Frontal cortex (tissue), 4 donors: ENCODE results near the gene NAT10. TPM values are rescaled to one million over a fixed set of nuclear protein-coding genes. Genes with fewer than 3 reads are reported as not detected.
A peak's percentile ranks its signal among the peaks of the same experiment; 100 is the strongest.
"Not testable (repeated sequence)": the region's sequence is repeated elsewhere in the genome, so short reads cannot be mapped to it uniquely, and the experiment has no call there.

Experiments
- DNase-seq, 2 donors: peaks; one replicate each; pipeline ENCODE4 v3.0.0; 2012; ENCODE audit warnings: low spot score in 2 of 2
- FAIRE-seq: peaks from 2 replicates; lab custom pipeline; 2012; peaks lifted over from hg19 to GRCh38; lab: Jason Lieb, UNC
- total RNA-seq: library from RNA; depleted of rRNA; stranded (reverse); fragments of >200 nt; gene quantifications from one replicate; pipeline ENCODE4 v1.2.3, GENCODE V29; 2014
- donor health status: control.
- donor health status: control.
- donor health status: control.

Gene NAT10
- 14.7 TPM for total RNA-seq

- no peak for FAIRE-seq
- DNase-seq: peak; percentile 62 to 81
These were observed at the start of gene NAT10 for GRCh38 chr11:34105079-34105956. TSS of gene NAT10 (plus strand) at chr11:34105629. CDS start at chr11:34108226, 2,597 bp downstream.

DNA sequence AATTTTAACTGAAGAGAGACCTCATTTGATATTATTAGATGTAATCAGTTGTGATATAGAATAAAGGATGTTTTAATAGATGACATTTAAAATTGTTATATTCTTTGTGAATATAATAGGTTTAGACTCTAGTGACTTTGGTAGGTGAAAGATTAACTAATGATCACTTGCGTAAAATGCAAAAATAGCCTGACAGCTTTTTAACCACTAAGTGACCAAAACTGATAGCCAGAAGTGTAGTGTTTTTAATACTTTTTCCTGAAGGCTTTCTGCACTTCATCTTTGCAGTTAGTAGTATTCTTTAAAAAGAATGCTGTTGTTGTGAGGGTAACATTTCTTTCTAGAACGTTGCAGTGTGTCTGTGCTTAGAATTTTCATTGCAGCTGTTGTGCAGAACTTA, 48.8 kb upstream of the NAT10 start:
- FAIRE-seq (no peak), DNase-seq (no peak)

DNA sequence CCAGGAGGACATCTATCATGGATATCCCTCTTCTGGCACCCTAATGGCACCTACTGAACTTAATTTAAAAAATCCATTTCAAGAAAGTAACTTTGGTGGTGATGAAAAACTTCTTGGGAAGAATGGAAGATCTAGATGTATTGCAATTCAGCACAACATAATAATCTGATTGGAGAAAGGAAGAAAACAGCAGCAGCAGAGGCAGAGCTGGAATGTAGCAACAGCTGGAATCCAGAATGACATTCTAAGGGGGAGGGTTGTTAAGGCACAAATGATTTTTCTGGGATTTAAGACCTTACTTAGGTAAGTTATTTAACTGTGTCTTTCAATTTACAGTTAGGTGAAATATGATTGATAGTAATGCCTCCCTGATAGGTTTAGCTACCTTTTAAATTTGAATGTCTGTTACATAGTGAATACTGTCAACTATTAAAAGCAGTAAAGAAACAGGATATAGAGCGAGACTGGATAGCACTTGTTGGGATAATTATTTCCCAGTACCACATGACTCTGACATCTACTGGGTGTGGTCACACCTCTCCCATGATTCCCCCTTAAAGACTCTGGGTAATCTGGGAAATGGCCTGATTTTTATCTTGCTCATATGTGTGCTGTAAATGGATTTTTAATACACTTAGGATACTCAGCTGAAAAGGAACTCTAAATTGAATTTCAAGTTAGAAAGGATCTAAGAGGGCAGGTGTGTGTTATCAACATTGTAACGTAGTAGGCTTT, 42.2 kb upstream of the NAT10 start:
- DNase-seq: no peak
- FAIRE-seq: no peak

DNA sequence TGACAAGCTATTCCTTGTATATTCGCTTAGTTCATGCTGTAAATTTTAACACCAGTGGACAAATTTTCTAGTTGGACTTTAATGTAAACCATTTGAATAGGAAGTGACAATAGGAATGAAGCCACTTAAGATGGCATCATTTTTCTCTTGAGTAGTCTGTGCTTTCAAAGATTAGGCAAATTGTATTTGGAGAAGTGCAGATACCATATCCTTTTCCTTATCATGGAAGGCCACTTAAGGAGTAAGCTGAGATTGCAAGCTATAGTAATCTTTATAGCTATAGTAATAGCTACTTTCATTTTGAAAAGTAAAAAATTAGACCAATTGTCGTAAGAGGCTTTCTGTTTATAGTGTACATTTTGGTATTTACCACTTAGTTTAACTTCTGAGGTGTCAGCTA, 41.1 kb upstream of the NAT10 start:
- DNase-seq (no peak), FAIRE-seq (no peak)

- DNase-seq: no peak
- FAIRE-seq: no peak
These were observed 39.8 kb upstream of the NAT10 start for GRCh38 chr11:34065505-34066203.

- not testable (repeated sequence) for DNase-seq, FAIRE-seq
These were observed 38.7 kb upstream of the NAT10 start for GRCh38 chr11:34066766-34067165.

GRCh38 chr11:34067383-34068065, 37.9 kb upstream of the NAT10 start:
- DNase-seq: no peak
- no peak for FAIRE-seq

DNA sequence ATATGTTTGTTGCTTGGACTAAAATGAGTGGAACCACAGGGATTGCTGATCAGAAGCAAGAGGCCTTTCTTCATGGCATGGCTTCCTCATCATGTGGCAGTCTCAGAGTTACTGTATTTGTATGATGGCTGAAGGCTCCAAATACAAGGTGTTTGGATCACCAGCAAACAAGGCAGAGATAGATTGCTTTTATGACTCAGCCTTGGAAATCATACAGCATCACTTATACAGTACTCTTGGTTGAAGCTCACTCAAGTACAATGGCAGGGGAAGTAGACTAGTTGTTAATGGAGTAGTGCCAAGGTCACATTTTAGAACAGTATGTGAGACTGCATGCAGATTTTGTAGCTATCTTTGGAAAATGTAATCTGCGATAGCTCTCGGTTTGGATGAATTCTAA, 37.3 kb upstream of the NAT10 start:
- DNase-seq (peak in 1 of 2 donors; percentile 24), FAIRE-seq (no peak)

- DNase-seq, FAIRE-seq: not testable (repeated sequence)
These were observed 34.1 kb upstream of the NAT10 start for GRCh38 chr11:34071306-34071705.

DNA sequence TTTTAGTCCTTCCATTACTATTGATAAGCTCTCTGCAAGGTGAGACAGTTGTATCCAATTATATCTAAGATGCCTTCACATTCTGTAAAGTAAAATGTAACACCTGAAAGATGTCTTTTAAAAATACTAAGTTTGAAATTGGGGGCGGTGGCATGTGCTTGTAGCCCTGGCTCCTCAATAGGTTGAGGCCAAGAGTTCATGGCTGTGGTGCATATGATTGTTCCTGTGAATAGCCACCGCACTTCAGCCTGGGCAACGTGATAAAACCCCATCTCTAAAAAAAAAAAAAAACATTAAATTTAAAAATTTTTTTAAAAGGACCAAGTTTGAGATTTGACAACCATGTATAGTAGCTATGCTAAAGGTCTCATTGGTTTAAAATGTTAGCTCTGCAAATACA, 33.4 kb upstream of the NAT10 start:
- FAIRE-seq (no peak), DNase-seq (no peak)

DNA sequence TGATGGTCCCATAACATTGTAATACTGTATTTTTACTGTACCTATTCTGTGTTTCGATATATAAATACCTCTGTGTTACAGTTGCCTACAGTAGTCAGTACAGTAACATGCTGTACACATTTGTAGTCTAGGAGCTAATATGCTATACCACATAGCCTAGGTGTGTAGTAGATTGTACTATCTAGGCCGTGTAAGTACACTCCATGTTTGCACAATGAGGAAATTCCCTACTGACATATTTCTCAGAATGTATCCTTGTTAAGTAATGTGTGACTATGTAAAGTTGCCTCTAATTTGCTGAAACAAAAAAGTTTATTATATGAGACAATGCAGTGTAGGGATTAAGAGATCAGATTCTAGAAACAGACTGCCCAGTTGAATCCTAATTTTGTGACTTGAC, 32.6 kb upstream of the NAT10 start:
- no peak for FAIRE-seq

DNA sequence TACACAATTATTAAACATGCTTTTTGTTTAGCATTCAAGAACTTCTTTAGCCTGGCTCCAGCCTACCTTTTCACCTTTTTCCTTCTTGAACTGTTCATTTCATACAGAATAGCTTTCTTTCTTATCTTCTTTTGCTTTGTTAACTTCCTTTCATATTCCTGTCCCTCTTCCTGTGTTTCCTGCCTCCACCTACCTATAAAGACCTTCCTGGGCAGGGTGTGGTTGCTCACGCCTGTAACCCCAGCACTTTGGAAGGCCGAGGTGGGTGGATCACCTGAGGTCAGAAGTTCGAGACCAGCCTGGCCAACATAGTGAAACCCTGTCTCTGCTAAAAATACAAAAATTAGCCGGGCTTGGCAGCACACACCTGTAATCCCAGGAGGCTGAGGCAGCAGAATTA, 31.0 kb upstream of the NAT10 start:
- no peak for FAIRE-seq

More for the DNA sequence above, 32.6 kb upstream of the NAT10 start:
- DNase-seq: no peak

GRCh38 chr11:34075178-34075820, 30.1 kb upstream of the NAT10 start:
- FAIRE-seq (no peak), DNase-seq (no peak)

More for the DNA sequence above, 31.0 kb upstream of the NAT10 start:
- no peak for DNase-seq

GRCh38 chr11:34080609-34081008, 24.8 kb upstream of the NAT10 start:
- FAIRE-seq: no peak
- DNase-seq: no peak

DNA sequence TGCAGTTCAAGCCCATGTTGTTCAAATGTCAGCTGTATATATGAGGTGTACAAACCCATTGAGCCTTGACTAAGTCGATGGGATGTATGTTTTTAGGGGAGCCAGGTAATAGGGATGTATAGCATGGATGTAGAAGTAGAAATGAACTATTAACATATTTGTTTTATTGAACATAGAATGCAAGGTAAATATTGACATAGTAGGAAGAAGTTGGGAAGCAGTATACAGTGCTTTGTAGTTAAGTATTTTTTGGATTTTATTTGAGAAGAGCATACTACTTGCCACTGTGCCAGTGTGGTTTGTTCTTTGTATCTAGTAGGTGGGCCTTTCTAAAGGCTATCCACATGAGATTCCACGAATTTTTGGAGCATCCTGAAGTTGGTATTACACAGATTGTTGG, 20.8 kb upstream of the NAT10 start:
- no peak for FAIRE-seq
- no peak for DNase-seq

DNA sequence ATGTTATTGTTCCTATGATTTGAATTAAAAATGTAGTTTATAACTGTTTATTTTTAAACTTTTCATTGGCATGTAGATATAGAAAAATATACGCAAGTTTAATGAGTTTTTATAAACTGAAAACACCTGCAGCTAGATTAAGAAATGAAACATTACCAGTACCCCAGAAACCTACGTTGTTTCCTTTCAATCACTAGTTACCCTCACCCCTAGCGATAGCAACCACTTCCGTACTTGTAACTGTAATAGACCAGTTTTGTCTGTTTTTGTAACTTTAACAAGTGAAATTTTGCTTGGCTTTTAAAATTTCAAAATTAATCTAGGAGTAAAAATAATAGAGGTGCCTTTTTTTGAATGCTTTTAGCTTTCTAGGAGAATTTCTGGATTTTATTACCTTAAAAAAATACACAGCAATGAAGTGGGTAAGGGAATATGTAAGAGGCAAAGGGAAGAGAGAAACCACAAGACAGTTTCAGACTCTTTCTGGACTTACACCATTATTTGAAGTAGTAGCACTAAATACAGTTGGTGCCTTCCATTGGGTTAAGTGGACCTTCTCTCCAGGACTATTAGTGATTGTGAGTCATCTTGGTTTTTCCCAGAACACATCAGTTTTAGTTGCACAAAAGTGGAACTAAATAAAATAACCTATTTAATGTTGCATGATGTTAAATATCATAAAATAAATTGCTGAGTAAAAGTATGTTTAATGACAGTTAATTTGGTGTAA, 18.7 kb upstream of the NAT10 start:
- FAIRE-seq: peak; percentile 52
- DNase-seq: no peak

DNA sequence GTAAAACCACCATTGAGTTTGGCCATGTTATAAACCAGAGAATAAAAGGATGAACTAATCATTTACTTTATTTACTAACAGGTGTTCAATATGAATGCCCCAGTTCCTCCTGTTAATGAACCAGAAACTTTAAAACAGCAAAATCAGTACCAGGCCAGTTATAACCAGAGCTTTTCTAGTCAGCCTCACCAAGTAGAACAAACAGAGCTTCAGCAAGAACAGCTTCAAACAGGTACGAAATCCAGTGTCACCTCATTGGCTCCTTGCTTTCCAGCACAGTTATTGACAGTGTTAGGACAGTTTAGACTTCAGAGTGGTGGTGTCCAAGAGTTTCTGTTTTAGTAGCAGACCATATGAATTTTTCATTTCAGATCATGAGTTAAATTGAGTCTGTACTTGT, 13.6 kb upstream of the NAT10 start:
- DNase-seq (no peak), FAIRE-seq (no peak)

GRCh38 chr11:34094900-34095299, 10.5 kb upstream of the NAT10 start:
- FAIRE-seq, DNase-seq: not testable (repeated sequence)

DNA sequence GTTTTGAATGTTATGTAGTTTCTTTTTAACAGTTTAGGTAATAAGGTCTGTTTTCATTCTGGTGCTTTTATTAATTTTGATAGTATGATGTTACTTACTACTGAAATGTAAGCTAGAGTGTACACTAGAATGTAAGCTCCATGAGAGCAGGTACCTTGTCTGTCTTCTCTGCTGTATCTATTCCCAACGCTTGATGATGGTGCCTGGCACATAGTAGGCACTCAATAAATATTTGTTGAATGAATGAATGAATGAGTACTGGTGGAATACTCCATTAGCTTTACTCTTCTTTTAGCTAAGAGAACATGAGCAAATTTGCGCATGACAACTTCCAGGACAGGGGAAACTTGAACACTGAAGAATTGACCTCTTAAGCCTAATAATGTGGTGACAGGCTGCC, 6.6 kb upstream of the NAT10 start:
- FAIRE-seq (no peak), DNase-seq (no peak)
